HepG2 (cell line): ENCODE measurements around the gene OARD1. TPM values are rescaled to one million over a fixed set of nuclear protein-coding genes. Genes with fewer than 3 reads are reported as not detected.

Experiments
- BCL3 ChIP-seq: sonication (generic); formaldehyde crosslinking; IDR thresholded peaks from 2 replicates; pipeline ENCODE4 v1.5.1; 2020; ENCODE audit warnings: mild to moderate bottlenecking, missing genetic modification reagents, moderate library complexity
- BCLAF1 ChIP-seq: fragments of 450-650 bp; IDR thresholded peaks from 2 replicates; pipeline ENCODE4 v1.6.1; 2017; ENCODE audit warnings: mild to moderate bottlenecking
- GABPB1 ChIP-seq: IDR thresholded peaks from 2 replicates; pipeline ENCODE4 v1.6.1; 2016; ENCODE audit warnings: mild to moderate bottlenecking, missing genetic modification reagents, moderate library complexity, missing compliant biosample characterization
- GLI4 ChIP-seq: sonication (generic); formaldehyde crosslinking; IDR thresholded peaks from 2 replicates; pipeline ENCODE4 v1.5.1; 2020; ENCODE audit warnings: missing genetic modification reagents, mild to moderate bottlenecking, moderate library complexity, borderline replicate concordance
- HIVEP1 ChIP-seq: sonication (generic); formaldehyde crosslinking; IDR thresholded peaks from 2 replicates; pipeline ENCODE4 v1.4.0; 2020; ENCODE audit warnings: mild to moderate bottlenecking, missing genetic modification reagents
- IRX3 ChIP-seq: sonication (generic); formaldehyde crosslinking; IDR thresholded peaks from 2 replicates; pipeline ENCODE4 v1.8.1; 2023; ENCODE audit warnings: mild to moderate bottlenecking, low read depth, missing genetic modification reagents, borderline replicate concordance
- KAT8 ChIP-seq: IDR thresholded peaks from 2 replicates; pipeline ENCODE4 v1.6.1; 2016; ENCODE audit warnings: missing genetic modification reagents, missing compliant biosample characterization
- KDM3A ChIP-seq: IDR thresholded peaks from 2 replicates; pipeline ENCODE4 v1.6.1; 2018; ENCODE audit warnings: low read depth, missing compliant biosample characterization
- LCORL ChIP-seq, 2 experiments: fragments of 450-650 bp in 1 of 2; sonication (generic) in 1 of 2; formaldehyde crosslinking in 1 of 2; IDR thresholded peaks; 2 replicates each; pipeline versions ENCODE4 v1.5.0 to v1.6.1; 2017 to 2020; ENCODE audit warnings: antibody characterized with exemption in 1 of 2, missing genetic modification reagents in 1 of 2
- NONO ChIP-seq, 2 experiments: fragments of 450-650 bp in 1 of 2; sonication (generic) in 1 of 2; formaldehyde crosslinking in 1 of 2; IDR thresholded peaks in 1 of 2; conservative IDR thresholded peaks in 1 of 2; 2 replicates each; pipeline versions ENCODE4 v1.6.1 to v1.8.0; 2017 to 2022; ENCODE audit warnings: mild to moderate bottlenecking in 1 of 2, missing genetic modification reagents in 1 of 2, moderate library complexity in 1 of 2
- RERE ChIP-seq: IDR thresholded peaks from 2 replicates; pipeline ENCODE4 v1.6.1; 2016; ENCODE audit warnings: low read depth, missing genetic modification reagents, missing compliant biosample characterization
- RXRB ChIP-seq: IDR thresholded peaks from 2 replicates; pipeline ENCODE4 v1.6.1; 2016; ENCODE audit warnings: borderline replicate concordance, missing genetic modification reagents, missing compliant biosample characterization
- ZBTB10 ChIP-seq: sonication (generic); formaldehyde crosslinking; IDR thresholded peaks from 2 replicates; pipeline ENCODE4 v1.4.0; 2020; ENCODE audit warnings: missing genetic modification reagents, borderline replicate concordance
- ZNF274 ChIP-seq: sonication (generic); formaldehyde crosslinking; IDR thresholded peaks from 2 replicates; pipeline ENCODE4 v1.5.1; 2020; ENCODE audit warnings: mild to moderate bottlenecking, missing genetic modification reagents
- ZSCAN29 ChIP-seq: sonication (generic); formaldehyde crosslinking; conservative IDR thresholded peaks from 2 replicates; pipeline ENCODE4 v1.4.0; 2020; ENCODE audit warnings: mild to moderate bottlenecking, missing genetic modification reagents
- polyA plus RNA-seq, 8 experiments: library from polyadenylated mRNA; depleted of rRNA in 3 of 8; stranded (reverse) in 7 of 8; unstranded in 1 of 8; fragments of >200 nt; fragmentation: Illumina TruSeq in 4 of 8; extraction: Trizol in 4 of 8; gene quantifications; 2 replicates each; pipeline versions ENCODE4 v1.2.1 to v1.2.3, GENCODE V29; 2011 to 2016; ENCODE audit warnings: low read depth in 4 of 8, missing spikeins in 1 of 8, mixed read lengths in 1 of 8; ENCODE audit not compliant: insufficient read depth in 1 of 8
- total RNA-seq, 5 experiments: library from RNA; depleted of rRNA; stranded (reverse); fragments of >200 nt; fragmentation: Illumina TruSeq; extraction: Trizol; gene quantifications; 2 replicates each; pipeline ENCODE4 v1.2.3, GENCODE V29; 2016; ENCODE audit warnings: low read depth in 1 of 5

Gene OARD1
- total and polyA plus RNA-seq, 2 of the 13 experiments (the other 11 are each of a cell fraction or from before 2014, with no cell fraction given), result 18.4 to 49.0 TPM

GRCh38 chr6:41027799-41028560 is 44.2 kb downstream of the OARD1 start (continued):
- TF ChIP-seq RERE (CRISPR knock-in tag) (no peak), RXRB (CRISPR knock-in tag) (peak; percentile 55), ZNF274 (CRISPR knock-in tag) (peak; percentile 73), ZSCAN29 (CRISPR knock-in tag) (0 out of 2 replicates have a peak, but pooled peaks have one; percentile 47), HIVEP1 (peak; percentile 80; the same call in 1 of the 2 replicates), BCLAF1 (no peak), GABPB1 (CRISPR knock-in tag) (peak; percentile 87), KAT8 (CRISPR knock-in tag) (peak; percentile 46; the same call in 1 of the 2 replicates), BCL3 (CRISPR knock-in tag) (peak; percentile 87), GLI4 (CRISPR knock-in tag) (peak; percentile 64; the same call in 1 of the 2 replicates), IRX3 (CRISPR knock-in tag) (no peak), KDM3A (CRISPR knock-in tag) (peak; percentile 78; the same call in 1 of the 2 replicates), LCORL (IDR thresholded peaks at IDR 0.05) (no peak), LCORL (CRISPR knock-in tag; IDR thresholded peaks at IDR 0.05) (peak; percentile 76; the same call in 1 of the 2 replicates), NONO (IDR thresholded peaks at IDR 0.05) (no peak), NONO (CRISPR knock-in tag; conservative IDR thresholded peaks at IDR 0.05) (peak; percentile 74; the same call in 1 of the 2 replicates), ZBTB10 (no peak; the same call in 1 of the 2 replicates)
